Fibroblast of lung (primary cell): ENCODE measurements around the gene DARS1. TPM values are rescaled to one million over a fixed set of nuclear protein-coding genes. Genes with fewer than 3 reads are reported as not detected.

ENCODE experiments used
- DNase-seq, 2 donors: peaks; one replicate each; pipeline versions ENCODE4 v3.0.0 to v3.0.0-alpha.2; 2010; ENCODE audit warnings: low read depth in 2 of 2
- H2AFZ ChIP-seq: 2 replicates; pipeline ENCODE4 v1.5.1; 2012; ENCODE audit warnings: low read length, control low read depth, inconsistent platforms
- H3K27ac ChIP-seq: 2 replicates; pipeline ENCODE4 v1.5.1; 2011; ENCODE audit warnings: low read length, control low read depth; ENCODE audit not compliant: insufficient read depth
- H3K27me3 ChIP-seq: 2 replicates; pipeline ENCODE4 v1.5.1; 2011; ENCODE audit warnings: mild to moderate bottlenecking, low read length; ENCODE audit not compliant: control insufficient read depth, insufficient read depth
- H3K36me3 ChIP-seq: 2 replicates; pipeline ENCODE4 v1.5.1; 2011; ENCODE audit warnings: low read length; ENCODE audit not compliant: control insufficient read depth, insufficient read depth
- H3K4me1 ChIP-seq: 2 replicates; pipeline ENCODE4 v1.5.1; 2011; ENCODE audit warnings: low read length; ENCODE audit not compliant: control insufficient read depth, insufficient read depth; ENCODE audit errors: extremely low read depth
- H3K4me2 ChIP-seq: 2 replicates; pipeline ENCODE4 v1.5.1; 2011; ENCODE audit warnings: low read length, control low read depth; ENCODE audit not compliant: insufficient read depth; ENCODE audit errors: extremely low read depth
- H3K4me3 ChIP-seq, 4 experiments: fragments of 200-600 bp in 1 of 4; sonication (generic) in 1 of 4; replicated peaks in 1 of 4; 2 replicates each; pipeline ENCODE4 v1.5.1; 2011 to 2016; ENCODE audit warnings: low read length in 4 of 4, low read depth in 3 of 4, mild to moderate bottlenecking in 3 of 4, control low read depth in 2 of 4, inconsistent platforms in 1 of 4, mixed read lengths in 1 of 4; ENCODE audit not compliant: insufficient read depth in 1 of 4; ENCODE audit errors: control extremely low read depth in 1 of 4
- H3K79me2 ChIP-seq: 2 replicates; pipeline ENCODE4 v1.5.1; 2012; ENCODE audit warnings: mild to moderate bottlenecking, low read length, inconsistent platforms; ENCODE audit not compliant: control insufficient read depth, insufficient read depth
- H3K9ac ChIP-seq: 2 replicates; pipeline ENCODE4 v1.5.1; 2011; ENCODE audit warnings: mild to moderate bottlenecking, low read length, control low read depth; ENCODE audit not compliant: insufficient read depth
- H3K9me3 ChIP-seq: 2 replicates; pipeline ENCODE4 v1.5.1; 2012; ENCODE audit warnings: low read depth, low read length; ENCODE audit not compliant: control insufficient read depth, insufficient read depth
- H4K20me1 ChIP-seq: 2 replicates; pipeline ENCODE4 v1.5.1; 2011; ENCODE audit warnings: low read length; ENCODE audit not compliant: control insufficient read depth, insufficient read depth; ENCODE audit errors: extremely low read depth
- CTCF ChIP-seq, 2 donors: IDR thresholded peaks in 1 of 2; conservative IDR thresholded peaks in 1 of 2; 1 replicate in 1 of 2; 2 replicates in 1 of 2; pipeline ENCODE4 v1.5.1; 2011 to 2012; ENCODE audit warnings: low read length in 2 of 2, control low read depth in 1 of 2, inconsistent platforms in 1 of 2, low read depth in 1 of 2, mild to moderate bottlenecking in 1 of 2
- EZH2 ChIP-seq: IDR thresholded peaks from 2 replicates; pipeline ENCODE4 v1.5.1; 2012; ENCODE audit warnings: low read length, control low read depth, mild to moderate bottlenecking; ENCODE audit errors: missing control alignments
- polyA plus RNA-seq, 2 donors: library from polyadenylated mRNA; depleted of rRNA in 1 of 2; stranded (reverse) in 1 of 2; unstranded in 1 of 2; fragments of >200 nt; gene quantifications; 2 replicates each; pipeline ENCODE4 v1.2.1, GENCODE V29; 2011 to 2012; ENCODE audit warnings: missing spikeins in 1 of 2
- total RNA-seq: library from RNA; depleted of rRNA; stranded (reverse); fragments of >200 nt; gene quantifications from 2 replicates; pipeline ENCODE4 v1.2.1, GENCODE V29; 2014

The DARS1 gene
- total and polyA plus RNA-seq, 2 donors (not counting 1 experiment from before 2014, with no cell fraction given): 75.5 to 110 TPM

GRCh38 chr2:135914485-135914884 is 70.9 kb downstream of the DARS1 start:
- no peaks in the 10 kb centered on the region for H3K4me1 ChIP-seq
- no peaks in the 10 kb centered on the region for H3K36me3 ChIP-seq
- DNase-seq: no peak
- no peak overlapping the region for H3K27ac ChIP-seq
- no peak overlapping the region for H3K9ac ChIP-seq
- H2AFZ ChIP-seq: no peak overlapping the region
- no peaks in the 10 kb centered on the region for H3K27me3 ChIP-seq
- H3K9me3 ChIP-seq: no peaks in the 10 kb centered on the region
- no peaks in the 10 kb centered on the region for H3K79me2 ChIP-seq
- no peaks in the 10 kb centered on the region for H4K20me1 ChIP-seq
- H3K4me3 ChIP-seq: no peak overlapping the region
- TF ChIP-seq EZH2 (no peak), CTCF (conservative IDR thresholded peaks at IDR 0.05 in 1 of 2, IDR thresholded peaks at IDR 0.05 in 1 of 2; ENCODE audit: low read depth in 1 of 2, low read length in 2 of 2) (no peak)
- no peak overlapping the region for H3K4me2 ChIP-seq

GRCh38 chr2:135913727-135914365 is 71.6 kb downstream of the DARS1 start:
- no peak overlapping the region for H2AFZ ChIP-seq
- H3K9me3 ChIP-seq: no peaks in the 10 kb centered on the region
- H3K79me2 ChIP-seq: no peaks in the 10 kb centered on the region
- no peaks in the 10 kb centered on the region for H3K27me3 ChIP-seq
- no peaks in the 10 kb centered on the region for H3K4me1 ChIP-seq
- peak; percentile 24 to 63 for DNase-seq
- no peak overlapping the region for H3K27ac ChIP-seq
- TF ChIP-seq EZH2 (no peak), CTCF (conservative IDR thresholded peaks at IDR 0.05 in 1 of 2, IDR thresholded peaks at IDR 0.05 in 1 of 2; ENCODE audit: low read depth in 1 of 2, low read length in 2 of 2) (peak; percentile 59 to 68)
- no peak overlapping the region for H3K9ac ChIP-seq
- no peaks in the 10 kb centered on the region for H3K36me3 ChIP-seq
- no peak overlapping the region for H3K4me2 ChIP-seq
- H4K20me1 ChIP-seq: no peaks in the 10 kb centered on the region
- H3K4me3 ChIP-seq: no peak overlapping the region

GRCh38 chr2:135909976-135910375 is 75.5 kb downstream of the DARS1 start:
- Histone ChIP-seq H4K20me1 (no peaks in the 10 kb centered on the region), H3K4me2 (no peak overlapping the region), H3K27me3 (no peaks in the 10 kb centered on the region), H3K36me3 (no peaks in the 10 kb centered on the region), H3K9me3 (no peaks in the 10 kb centered on the region), H3K79me2 (no peaks in the 10 kb centered on the region), H3K9ac (no peak overlapping the region), H2AFZ (no peak overlapping the region), H3K27ac (no peak overlapping the region), H3K4me1 (no peaks in the 10 kb centered on the region), H3K4me3 (no peak overlapping the region)
- TF ChIP-seq EZH2 (no peak), CTCF (conservative IDR thresholded peaks at IDR 0.05 in 1 of 2, IDR thresholded peaks at IDR 0.05 in 1 of 2; ENCODE audit: low read depth in 1 of 2, low read length in 2 of 2) (no peak)
- peak in 1 of 2 donors; percentile 47 for DNase-seq
